Measurements from ENCODE around the gene AK8.

The AK8 gene

GRCh38 chr9:132832171-132832881, 45.8 kb downstream of the AK8 start:
- no peaks in the 10 kb centered on the region for H3K9me3 Mint-ChIP-seq (ENCODE audit: low read depth)
- H3K36me3 Mint-ChIP-seq: no peaks in the 10 kb centered on the region
- H3K4me1 Mint-ChIP-seq (ENCODE audit: low read depth): no peaks in the 10 kb centered on the region
- no peak overlapping the region for H3K4me3 Mint-ChIP-seq
- H3K27ac Mint-ChIP-seq: no peak overlapping the region
- H3K27me3 Mint-ChIP-seq: no peaks in the 10 kb centered on the region

GRCh38 chr9:132828201-132828770, 49.8 kb downstream of the AK8 start:
- Mint-ChIP-seq H3K27ac (no peak overlapping the region), H3K4me1 (ENCODE audit: low read depth) (peaks cover 6% of the 10 kb centered on the region), H3K27me3 (peaks cover 9% of the 10 kb centered on the region), H3K9me3 (ENCODE audit: low read depth) (no peaks in the 10 kb centered on the region), H3K36me3 (no peaks in the 10 kb centered on the region), H3K4me3 (no peak overlapping the region)

GRCh38 chr9:132827366-132827765, 50.7 kb downstream of the AK8 start:
- H3K27me3 Mint-ChIP-seq: peaks cover 9% of the 10 kb centered on the region
- no peak overlapping the region for H3K27ac Mint-ChIP-seq
- H3K4me1 Mint-ChIP-seq (ENCODE audit: low read depth): peaks cover 6% of the 10 kb centered on the region

GRCh38 chr9:132826621-132827365, 51.3 kb downstream of the AK8 start:
- H3K9me3 Mint-ChIP-seq (ENCODE audit: low read depth): no peaks in the 10 kb centered on the region
- no peak overlapping the region for H3K4me3 Mint-ChIP-seq
- H3K4me1 Mint-ChIP-seq (ENCODE audit: low read depth): peaks cover 6% of the 10 kb centered on the region
- peaks cover 9% of the 10 kb centered on the region for H3K27me3 Mint-ChIP-seq
- no peak overlapping the region for H3K27ac Mint-ChIP-seq
- H3K36me3 Mint-ChIP-seq: no peaks in the 10 kb centered on the region

More at GRCh38 chr9:132827366-132827765, 50.7 kb downstream of the AK8 start:
- Mint-ChIP-seq H3K36me3 (no peaks in the 10 kb centered on the region), H3K4me3 (no peak overlapping the region), H3K9me3 (ENCODE audit: low read depth) (no peaks in the 10 kb centered on the region)

GRCh38 chr9:132826131-132826530, 52.0 kb downstream of the AK8 start:
- Mint-ChIP-seq H3K27me3 (peaks cover 9% of the 10 kb centered on the region), H3K36me3 (no peaks in the 10 kb centered on the region), H3K27ac (no peak overlapping the region), H3K9me3 (ENCODE audit: low read depth) (no peaks in the 10 kb centered on the region), H3K4me3 (no peak overlapping the region), H3K4me1 (ENCODE audit: low read depth) (peaks cover 6% of the 10 kb centered on the region)

- peaks cover 9% of the 10 kb centered on the region for H3K27me3 Mint-ChIP-seq
- no peak overlapping the region for H3K4me3 Mint-ChIP-seq
Measured at GRCh38 chr9:132825430-132825829, 52.7 kb downstream of the AK8 start.

GRCh38 chr9:132824951-132825350, 53.1 kb downstream of the AK8 start:
- H3K27ac Mint-ChIP-seq: no peak overlapping the region
- no peak overlapping the region for H3K4me3 Mint-ChIP-seq
- H3K4me1 Mint-ChIP-seq (ENCODE audit: low read depth): peaks cover 6% of the 10 kb centered on the region
- H3K36me3 Mint-ChIP-seq: no peaks in the 10 kb centered on the region
- peaks cover 9% of the 10 kb centered on the region for H3K27me3 Mint-ChIP-seq
- no peaks in the 10 kb centered on the region for H3K9me3 Mint-ChIP-seq (ENCODE audit: low read depth)

More at GRCh38 chr9:132825430-132825829, 52.7 kb downstream of the AK8 start:
- H3K36me3 Mint-ChIP-seq: no peaks in the 10 kb centered on the region
- no peak overlapping the region for H3K27ac Mint-ChIP-seq
- no peaks in the 10 kb centered on the region for H3K9me3 Mint-ChIP-seq (ENCODE audit: low read depth)
- H3K4me1 Mint-ChIP-seq (ENCODE audit: low read depth): peaks cover 6% of the 10 kb centered on the region

- H3K4me1 Mint-ChIP-seq (ENCODE audit: low read depth): peaks cover 6% of the 10 kb centered on the region
Measured at GRCh38 chr9:132824151-132824550, 53.9 kb downstream of the AK8 start.

GRCh38 chr9:132823370-132824145, 54.5 kb downstream of the AK8 start:
- no peak overlapping the region for H3K4me3 Mint-ChIP-seq
- no peak overlapping the region for H3K27ac Mint-ChIP-seq
- H3K27me3 Mint-ChIP-seq: peaks cover 12% of the 10 kb centered on the region
- no peaks in the 10 kb centered on the region for H3K9me3 Mint-ChIP-seq (ENCODE audit: low read depth)
- H3K36me3 Mint-ChIP-seq: no peaks in the 10 kb centered on the region
- H3K4me1 Mint-ChIP-seq (ENCODE audit: low read depth): peaks cover 6% of the 10 kb centered on the region

More at GRCh38 chr9:132824151-132824550, 53.9 kb downstream of the AK8 start:
- no peak overlapping the region for H3K27ac Mint-ChIP-seq
- H3K36me3 Mint-ChIP-seq: no peaks in the 10 kb centered on the region
- H3K4me3 Mint-ChIP-seq: no peak overlapping the region
- H3K27me3 Mint-ChIP-seq: peaks cover 12% of the 10 kb centered on the region
- H3K9me3 Mint-ChIP-seq (ENCODE audit: low read depth): no peaks in the 10 kb centered on the region

- Mint-ChIP-seq H3K36me3 (peaks cover 3% of the 10 kb centered on the region), H3K9me3 (ENCODE audit: low read depth) (no peaks in the 10 kb centered on the region), H3K4me3 (no peak overlapping the region), H3K4me1 (ENCODE audit: low read depth) (peaks cover 6% of the 10 kb centered on the region), H3K27me3 (peaks cover 17% of the 10 kb centered on the region), H3K27ac (no peak overlapping the region)
Measured at GRCh38 chr9:132820169-132820944, 57.7 kb downstream of the AK8 start.

GRCh38 chr9:132818588-132818987, 59.5 kb downstream of the AK8 start:
- Mint-ChIP-seq H3K9me3 (ENCODE audit: low read depth) (no peaks in the 10 kb centered on the region), H3K4me1 (ENCODE audit: low read depth) (no peaks in the 10 kb centered on the region), H3K27ac (no peak overlapping the region), H3K27me3 (peaks cover 14% of the 10 kb centered on the region), H3K4me3 (no peak overlapping the region), H3K36me3 (peaks cover 3% of the 10 kb centered on the region)

GRCh38 chr9:132814937-132815336, 63.1 kb downstream of the AK8 start:
- Mint-ChIP-seq H3K27me3 (peaks cover 18% of the 10 kb centered on the region), H3K27ac (no peak overlapping the region), H3K4me1 (ENCODE audit: low read depth) (no peaks in the 10 kb centered on the region), H3K9me3 (ENCODE audit: low read depth) (no peaks in the 10 kb centered on the region), H3K36me3 (peaks cover 3% of the 10 kb centered on the region), H3K4me3 (no peak overlapping the region)

- Mint-ChIP-seq H3K4me3 (no peak overlapping the region), H3K27me3 (peaks cover 21% of the 10 kb centered on the region), H3K36me3 (peaks cover 3% of the 10 kb centered on the region), H3K9me3 (ENCODE audit: low read depth) (no peaks in the 10 kb centered on the region), H3K27ac (no peak overlapping the region), H3K4me1 (ENCODE audit: low read depth) (no peaks in the 10 kb centered on the region)
Measured at GRCh38 chr9:132813115-132813771, 64.8 kb downstream of the AK8 start.

GRCh38 chr9:132811985-132812384, 66.1 kb downstream of the AK8 start:
- no peak overlapping the region for H3K4me3 Mint-ChIP-seq
- H3K9me3 Mint-ChIP-seq (ENCODE audit: low read depth): no peaks in the 10 kb centered on the region
- no peak overlapping the region for H3K27ac Mint-ChIP-seq
- peaks cover 3% of the 10 kb centered on the region for H3K36me3 Mint-ChIP-seq
- no peaks in the 10 kb centered on the region for H3K4me1 Mint-ChIP-seq (ENCODE audit: low read depth)
- peaks cover 21% of the 10 kb centered on the region for H3K27me3 Mint-ChIP-seq

Data from activated naive CD8-positive, alpha-beta T cell (primary cell).